GDM1 (cell line): ENCODE measurements around the gene RTTN.
A peak's percentile ranks its signal among the peaks of the same experiment; 100 is the strongest.
"Not testable (repeated sequence)": the region's sequence is repeated elsewhere in the genome, so short reads cannot be mapped to it uniquely, and the experiment has no call there.

Experiments used
- DNase-seq: peaks from one replicate; lab custom pipeline; 2025; lab: John Stamatoyannopoulos, UW

RTTN gene

GRCh38 chr18:70205421-70206397 lies at the start of gene RTTN:
Gene RTTN (minus strand): TSS chr18:70205687. CDS start chr18:70205658, 29 bp downstream.
- peak; percentile 93 for DNase-seq

DNA sequence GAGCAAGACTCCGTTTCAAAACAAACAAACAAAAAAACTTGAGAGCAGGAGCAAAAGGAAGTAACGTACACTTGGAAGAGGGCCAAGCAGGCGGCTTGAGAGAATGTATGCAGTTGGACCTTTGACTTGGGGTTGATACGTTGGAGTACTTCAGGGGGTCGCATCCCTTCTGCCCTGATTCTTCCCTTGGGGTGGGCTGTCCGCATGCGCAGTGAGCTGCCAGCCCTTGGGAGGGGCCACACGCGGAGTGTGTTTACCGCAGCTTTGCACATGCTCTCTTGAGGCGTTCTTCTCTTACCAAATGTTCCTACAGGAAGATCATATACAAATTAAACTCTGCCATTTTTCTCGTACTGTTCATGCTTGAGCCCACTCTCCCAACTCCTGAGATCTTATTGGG lies 45.3 kb upstream of the RTTN start:
- DNase-seq, result no peak

DNA sequence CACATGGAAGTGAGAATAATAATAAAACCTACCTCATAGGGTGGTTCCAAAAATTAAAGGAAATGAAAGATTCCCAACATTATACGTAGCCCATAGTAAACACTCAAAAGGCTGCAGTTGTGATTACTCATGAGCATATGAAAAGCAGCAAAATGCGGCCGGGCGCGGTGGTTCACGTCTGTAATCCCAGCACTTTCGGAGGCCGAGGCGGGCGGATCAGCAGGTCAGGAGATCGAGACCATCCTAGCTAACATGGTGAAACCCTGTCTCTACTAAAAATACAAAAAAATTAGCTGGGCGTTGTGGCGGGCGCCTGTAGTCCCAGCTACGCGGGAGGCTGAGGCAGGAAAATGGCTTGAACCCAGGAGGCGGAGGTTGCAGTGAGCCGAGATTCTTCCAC lies 44.4 kb upstream of the RTTN start:
- DNase-seq, result not testable (repeated sequence)

DNA sequence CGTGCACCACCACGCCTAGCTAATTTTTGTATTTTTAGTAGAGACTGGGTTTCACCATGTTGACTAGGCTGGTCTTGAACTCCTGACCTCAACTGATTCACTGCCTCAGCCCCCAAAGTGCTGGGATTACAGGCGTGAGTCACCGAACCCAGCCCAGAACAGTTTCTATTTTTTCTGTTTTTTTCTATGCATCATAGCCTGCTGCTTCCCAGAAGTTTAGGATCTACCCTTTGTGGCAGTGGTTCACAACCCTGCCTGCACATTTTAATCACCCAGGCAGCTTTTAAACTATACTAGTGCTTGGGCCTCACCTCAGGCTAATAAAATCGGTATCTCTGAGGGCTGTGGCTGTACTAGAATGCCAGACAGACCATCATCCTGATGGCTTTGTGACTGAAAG lies 43.6 kb upstream of the RTTN start:
- no peak for DNase-seq

DNA sequence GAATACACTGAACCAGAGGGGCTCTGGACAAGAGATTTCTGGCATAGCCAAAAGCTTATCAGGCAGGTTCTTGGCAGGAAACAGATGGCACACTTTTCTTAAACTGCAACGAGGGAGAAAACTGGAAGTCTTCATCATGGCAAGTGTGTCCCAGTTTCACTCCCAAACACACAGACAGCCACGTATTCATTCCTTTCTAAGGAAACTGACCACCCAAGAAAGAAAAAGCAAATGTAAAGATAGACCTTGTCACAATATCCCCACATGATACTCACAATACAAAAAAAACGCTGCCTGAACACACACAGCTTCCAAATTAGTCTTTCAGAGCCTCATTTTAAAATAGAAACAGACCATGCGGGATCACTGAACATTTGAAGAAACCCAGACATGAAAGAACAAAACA lies 40.6 kb upstream of the RTTN start:
- DNase-seq, result peak; percentile 5

DNA sequence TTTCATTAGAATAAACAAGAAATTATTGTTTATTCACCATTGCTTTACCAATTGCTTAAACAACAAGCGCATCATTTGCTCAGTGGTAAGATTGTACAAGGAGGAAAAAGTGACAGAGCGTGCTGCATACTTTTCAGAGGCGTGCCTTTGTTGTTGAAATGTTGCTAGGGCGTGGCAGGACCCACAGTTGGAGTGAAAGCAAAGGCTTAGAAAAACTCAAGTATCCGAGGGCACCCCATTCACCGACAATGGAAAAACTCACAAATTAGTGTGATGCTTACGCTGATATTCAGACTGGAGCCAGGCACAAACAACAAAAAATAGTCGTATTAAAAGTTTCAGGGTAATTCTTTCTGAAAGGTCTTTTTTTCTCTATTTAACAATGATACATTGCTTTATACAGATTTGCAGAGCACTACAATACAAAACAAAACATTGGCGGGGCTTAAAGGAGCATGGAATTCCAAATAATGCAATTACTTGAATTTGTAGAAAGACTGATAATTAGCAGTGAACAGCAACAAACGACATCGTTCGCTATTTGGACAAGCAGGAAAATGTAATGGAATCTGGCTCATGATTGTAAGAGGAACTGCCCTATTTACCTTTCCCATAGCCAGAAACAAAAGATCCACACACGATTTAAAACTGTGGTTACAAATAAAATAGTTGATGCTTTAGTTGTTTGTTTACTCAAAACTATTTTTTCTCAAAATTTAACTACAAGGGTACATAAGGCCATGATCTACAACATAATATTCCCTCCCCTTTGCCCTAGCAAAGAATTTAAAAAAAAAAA lies 37.8 kb upstream of the RTTN start:
- DNase-seq, result no peak

- DNase-seq, result not testable (repeated sequence)
Measured at GRCh38 chr18:70236921-70237320, 31.4 kb upstream of the RTTN start.

DNA sequence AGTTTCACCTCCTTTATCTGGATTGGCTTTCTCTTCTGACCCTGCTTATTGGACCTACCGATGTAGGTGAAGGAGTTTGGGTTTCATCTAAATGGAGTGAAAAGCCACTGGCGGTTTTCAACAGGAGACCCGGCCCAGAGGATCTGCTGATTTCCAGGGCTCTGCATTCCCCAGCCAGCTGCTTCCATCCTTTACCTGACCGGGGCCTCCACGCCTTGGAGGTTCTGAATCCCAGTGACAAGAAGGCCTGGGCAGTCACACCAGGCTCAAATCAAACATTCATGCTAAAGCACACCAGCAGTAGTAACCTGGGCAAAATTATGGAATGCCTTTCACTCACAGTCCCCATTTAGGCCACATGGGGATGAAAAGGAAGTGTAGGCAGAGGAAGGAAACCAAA lies 30.0 kb upstream of the RTTN start:
- no peak for DNase-seq

DNA sequence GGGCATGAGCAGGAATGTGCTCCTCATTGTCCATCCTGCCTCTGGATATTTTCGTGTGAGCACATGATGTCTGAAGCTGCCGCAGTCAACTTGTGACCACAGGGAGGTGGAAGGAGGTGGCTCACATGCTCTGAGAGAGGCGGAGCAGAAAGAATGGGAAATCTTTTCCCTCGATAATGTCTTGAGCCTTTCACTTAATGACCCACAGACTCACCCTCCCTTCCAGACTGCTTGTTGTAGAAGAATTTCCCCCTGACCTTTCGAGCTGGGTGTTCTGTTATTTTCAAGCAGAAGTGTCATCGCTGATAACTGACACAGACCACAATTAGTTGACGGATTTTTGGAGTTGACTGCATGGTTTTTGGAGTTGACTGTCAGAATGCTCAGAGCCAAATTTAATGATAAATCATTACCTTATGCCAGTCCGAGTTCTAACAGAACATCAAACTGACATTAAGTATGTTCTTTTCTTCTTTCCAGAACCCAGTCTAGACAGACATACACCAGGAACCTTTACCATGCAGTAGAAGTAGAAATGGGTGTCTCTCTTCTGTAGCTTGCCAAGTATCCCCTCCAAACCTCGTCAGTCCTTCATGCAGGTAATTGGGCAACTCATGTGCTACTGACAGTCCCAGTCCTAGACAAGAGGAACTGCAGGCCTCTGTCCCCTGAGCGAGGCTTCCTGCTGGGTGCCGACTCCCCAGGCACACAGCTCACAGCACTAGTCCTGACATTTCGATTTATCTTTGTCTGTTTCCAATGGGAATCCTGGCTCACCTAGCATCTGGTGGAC lies 29.4 kb upstream of the RTTN start:
- DNase-seq, result no peak

- DNase-seq, result no peak
Measured at GRCh38 chr18:70233974-70234373, 28.5 kb upstream of the RTTN start.

GRCh38 chr18:70232261-70232660 lies 26.8 kb upstream of the RTTN start:
- DNase-seq, result no peak

DNA sequence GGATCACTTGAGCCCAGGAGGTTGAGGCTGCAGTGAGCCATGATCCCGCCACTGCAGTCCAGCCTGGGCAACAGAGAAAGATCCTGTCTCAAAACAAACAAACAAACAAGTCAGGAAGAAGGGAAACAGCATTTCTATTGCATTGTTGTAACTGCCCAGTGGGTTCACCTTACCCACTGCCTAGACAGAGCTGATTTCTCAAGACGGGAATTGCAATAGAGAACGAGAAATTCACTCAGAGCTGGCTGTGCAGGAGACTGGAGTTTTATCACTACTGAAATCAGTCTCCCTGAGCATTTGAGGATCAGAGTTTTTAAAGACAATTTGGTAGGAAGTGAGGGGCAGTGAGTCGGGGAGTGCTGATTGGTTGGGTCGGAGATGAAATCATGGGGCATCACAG lies 24.2 kb upstream of the RTTN start:
- no peak for DNase-seq

DNA sequence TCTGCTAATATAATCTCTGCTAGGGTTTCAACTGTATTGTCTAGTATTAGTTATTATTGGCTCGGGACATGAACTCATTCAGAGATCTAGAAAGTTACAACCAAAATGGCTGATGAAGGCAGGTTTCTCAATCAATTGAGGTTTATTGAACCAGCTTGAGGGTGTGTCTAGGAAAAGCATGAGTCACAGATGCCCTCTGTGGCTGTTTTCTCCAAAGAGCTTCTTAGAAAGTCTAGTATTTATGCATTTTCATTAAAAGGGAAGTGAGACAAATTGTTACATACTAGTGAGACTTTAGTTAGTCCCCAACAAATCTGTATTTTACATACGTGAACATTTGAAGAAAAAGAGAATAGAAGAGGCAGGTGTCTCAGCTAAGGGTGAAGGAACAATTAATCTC lies 23.0 kb upstream of the RTTN start:
- DNase-seq, result no peak

DNA sequence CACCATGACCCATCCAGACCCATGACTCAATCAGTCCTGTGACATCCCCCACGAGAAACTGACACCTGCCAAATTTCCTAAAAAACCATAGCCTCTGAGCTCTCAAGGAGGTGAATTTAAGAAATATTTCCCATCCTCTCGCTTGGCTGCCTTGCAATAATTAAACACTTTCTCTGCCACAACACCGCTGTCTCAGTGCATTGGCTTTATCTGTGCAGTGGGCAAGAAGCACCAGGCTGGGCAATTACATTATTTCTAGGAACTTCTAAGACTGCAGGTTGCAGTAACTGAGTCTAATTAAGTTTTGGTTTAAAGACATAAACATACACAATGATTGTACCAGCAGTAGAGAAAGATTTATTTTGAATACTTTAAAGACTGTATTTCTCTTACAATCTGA lies 22.0 kb upstream of the RTTN start:
- no peak for DNase-seq

- no peak for DNase-seq
Measured at GRCh38 chr18:70221915-70222278, 16.4 kb upstream of the RTTN start.

GRCh38 chr18:70221156-70221914 lies 15.8 kb upstream of the RTTN start:
- DNase-seq, result no peak

DNA sequence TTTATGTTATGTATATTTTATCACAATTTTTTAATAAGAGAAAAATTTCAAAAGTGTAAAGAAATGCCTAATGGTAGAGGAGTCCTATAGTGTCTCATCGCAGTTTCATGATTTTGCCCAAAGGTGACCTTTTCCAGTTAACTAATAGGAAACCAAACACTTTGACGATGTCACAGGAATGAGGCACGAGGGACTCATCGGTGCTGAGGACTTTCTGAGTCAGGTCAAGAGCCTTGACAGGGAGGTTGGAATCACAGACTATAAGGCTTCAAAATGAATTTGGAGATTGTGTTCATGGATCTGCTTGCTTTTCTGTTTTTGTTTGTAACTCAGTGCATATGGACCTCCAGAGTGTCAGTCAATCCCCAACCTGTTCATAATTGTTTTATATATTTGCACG lies 15.1 kb upstream of the RTTN start:
- DNase-seq, result no peak

DNA sequence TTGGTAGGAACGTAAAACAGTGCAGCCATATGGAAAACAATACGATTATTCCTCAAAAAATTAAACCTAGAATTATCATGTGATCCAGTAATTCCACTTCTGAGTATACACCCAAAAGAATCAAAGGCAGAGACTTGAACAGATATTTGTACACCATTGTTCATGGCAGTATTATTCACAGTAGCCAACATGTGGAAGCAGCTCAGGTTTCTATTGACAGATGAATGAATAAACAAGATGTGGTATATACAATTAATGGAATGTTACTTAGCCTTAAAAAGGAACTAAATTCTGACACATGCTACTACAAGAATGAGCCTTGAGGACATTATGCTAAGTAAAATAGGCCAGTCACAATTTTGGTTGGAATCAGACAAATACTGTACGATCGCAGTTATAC lies 14.2 kb upstream of the RTTN start:
- no peak for DNase-seq

- no peak for DNase-seq
Measured at GRCh38 chr18:70216788-70217187, 11.3 kb upstream of the RTTN start.

- DNase-seq, result no peak
Measured at GRCh38 chr18:70207181-70207580, 1.7 kb upstream of the RTTN start.

- no peak for DNase-seq
Measured at GRCh38 chr18:70200286-70200685, 5.2 kb downstream of the RTTN start.

GRCh38 chr18:70197844-70198243 lies 7.6 kb downstream of the RTTN start:
- DNase-seq, result no peak
